Epithelial cell of proximal tubule (primary cell): ENCODE data around the gene OR5H14. TPM values are rescaled to one million over a fixed set of nuclear protein-coding genes. Genes with fewer than 3 reads are reported as not detected.
"Not testable (repeated sequence)": the region's sequence is repeated elsewhere in the genome, so short reads cannot be mapped to it uniquely, and the experiment has no call there.

Source experiments
- DNase-seq: peaks from one replicate; pipeline ENCODE4 v3.0.0-alpha.2; 2011; ENCODE audit warnings: low read depth
- H3K4me3 ChIP-seq: 2 replicates; pipeline ENCODE4 v1.5.1; 2011; ENCODE audit warnings: low read depth, mild to moderate bottlenecking, low read length
- total RNA-seq: library from RNA; depleted of rRNA; stranded (reverse); fragments of >200 nt; gene quantifications from 2 replicates; pipeline ENCODE4 v1.2.3, GENCODE V29; 2015
- TF ChIP-seq, protein P1 (sequence below): conservative IDR thresholded peaks from 2 replicates; pipeline ENCODE4 v1.5.1; 2012; ENCODE audit warnings: low read depth, mild to moderate bottlenecking, low read length

OR5H14 gene
- total RNA-seq, 1 donor from 2014 or later = not detected

- TF ChIP-seq, protein P1, sequence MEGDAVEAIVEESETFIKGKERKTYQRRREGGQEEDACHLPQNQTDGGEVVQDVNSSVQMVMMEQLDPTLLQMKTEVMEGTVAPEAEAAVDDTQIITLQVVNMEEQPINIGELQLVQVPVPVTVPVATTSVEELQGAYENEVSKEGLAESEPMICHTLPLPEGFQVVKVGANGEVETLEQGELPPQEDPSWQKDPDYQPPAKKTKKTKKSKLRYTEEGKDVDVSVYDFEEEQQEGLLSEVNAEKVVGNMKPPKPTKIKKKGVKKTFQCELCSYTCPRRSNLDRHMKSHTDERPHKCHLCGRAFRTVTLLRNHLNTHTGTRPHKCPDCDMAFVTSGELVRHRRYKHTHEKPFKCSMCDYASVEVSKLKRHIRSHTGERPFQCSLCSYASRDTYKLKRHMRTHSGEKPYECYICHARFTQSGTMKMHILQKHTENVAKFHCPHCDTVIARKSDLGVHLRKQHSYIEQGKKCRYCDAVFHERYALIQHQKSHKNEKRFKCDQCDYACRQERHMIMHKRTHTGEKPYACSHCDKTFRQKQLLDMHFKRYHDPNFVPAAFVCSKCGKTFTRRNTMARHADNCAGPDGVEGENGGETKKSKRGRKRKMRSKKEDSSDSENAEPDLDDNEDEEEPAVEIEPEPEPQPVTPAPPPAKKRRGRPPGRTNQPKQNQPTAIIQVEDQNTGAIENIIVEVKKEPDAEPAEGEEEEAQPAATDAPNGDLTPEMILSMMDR = no peak
- DNase-seq = no peak
Observed at GRCh38 chr3:98130421-98130820, 16.9 kb upstream of the OR5H14 start, which contains the start of gene OR5H1. OR5H1 (plus strand) TSS chr3:98130721; CDS start chr3:98132698, 1,977 bp downstream.

GRCh38 chr3:98136631-98137030, 10.6 kb upstream of the OR5H14 start:
- TF ChIP-seq, protein P1 = no peak
- DNase-seq = no peak
- H3K4me3 ChIP-seq = no peak overlapping the region

More at GRCh38 chr3:98130421-98130820, 16.9 kb upstream of the OR5H14 start, which contains the start of gene OR5H1:
- no peak within 1 kb of the TSS for H3K4me3 ChIP-seq

- not testable (repeated sequence) for DNase-seq, H3K4me3 ChIP-seq
Observed at GRCh38 chr3:98137826-98138557, 9.3 kb upstream of the OR5H14 start.

GRCh38 chr3:98140531-98140930, 6.7 kb upstream of the OR5H14 start:
- no peak for DNase-seq
- TF ChIP-seq, protein P1 = no peak
- no peak overlapping the region for H3K4me3 ChIP-seq

DNA sequence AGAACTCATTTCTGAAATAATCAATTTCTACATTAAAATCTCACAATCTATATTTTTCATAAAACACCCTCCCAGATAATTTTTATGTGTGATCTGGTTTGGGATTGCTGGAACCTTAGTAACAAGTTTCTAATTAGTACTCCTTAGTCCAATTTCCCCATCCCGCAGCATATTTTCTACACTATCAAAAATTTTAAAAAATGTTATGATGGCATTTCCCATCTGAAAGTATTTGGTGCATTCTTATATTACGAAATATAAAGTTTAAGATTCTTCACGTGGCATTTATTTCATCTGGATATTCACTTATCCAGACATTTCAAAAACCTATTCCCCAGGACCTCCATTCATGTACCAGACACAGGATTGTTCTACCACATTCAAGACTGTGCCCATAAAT, 1.5 kb downstream of the OR5H14 start:
- DNase-seq = no peak
- TF ChIP-seq, protein P1 = no peak
- no peak overlapping the region for H3K4me3 ChIP-seq

DNA sequence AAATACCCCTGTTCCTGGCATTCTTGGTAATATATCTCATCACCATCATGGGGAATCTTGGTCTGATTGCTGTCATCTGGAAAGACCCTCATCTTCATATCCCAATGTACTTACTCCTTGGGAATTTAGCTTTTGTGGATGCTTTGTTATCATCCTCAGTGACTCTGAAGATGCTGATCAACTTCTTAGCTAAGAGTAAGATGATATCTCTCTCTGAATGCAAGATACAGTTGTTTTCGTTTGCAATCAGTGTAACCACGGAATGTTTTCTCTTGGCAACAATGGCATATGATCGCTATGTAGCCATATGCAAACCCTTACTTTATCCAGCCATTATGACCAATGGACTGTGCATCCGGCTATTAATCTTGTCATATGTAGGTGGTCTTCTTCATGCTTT, 2.2 kb downstream of the OR5H14 start:
- DNase-seq, H3K4me3 ChIP-seq: not testable (repeated sequence)

DNA sequence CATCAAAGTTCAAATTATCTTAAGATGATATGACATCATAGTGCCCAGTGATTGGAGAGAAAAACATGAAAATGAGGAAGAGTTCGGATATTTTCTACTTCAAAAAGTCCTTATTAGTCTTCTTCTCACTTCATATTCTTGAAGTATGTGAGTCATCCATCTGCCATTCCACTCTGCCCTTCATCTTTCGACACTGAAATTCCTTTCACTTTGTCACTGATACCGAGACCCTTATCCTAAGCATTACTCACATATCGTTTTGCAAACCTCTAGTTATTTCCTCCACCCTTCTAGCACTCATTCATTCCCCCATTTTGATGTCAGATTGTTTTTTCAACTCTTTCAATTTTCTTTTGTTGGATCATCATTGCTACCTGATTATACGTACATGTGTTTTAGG, 4.0 kb downstream of the OR5H14 start:
- no peak overlapping the region for H3K4me3 ChIP-seq
- TF ChIP-seq, protein P1 = no peak
- DNase-seq = no peak

- TF ChIP-seq, protein P1 = no peak
- no peak for DNase-seq
- no peak within 1 kb of the TSS for H3K4me3 ChIP-seq
Observed at GRCh38 chr3:98166396-98166795, 19.1 kb downstream of the OR5H14 start, which contains the start of gene OR5H15. OR5H15 (plus strand) TSS chr3:98166696; CDS start chr3:98168700, 2,004 bp downstream.
